HG02885 (cell line): ENCODE measurements around the gene OTULINL.

Experiments used
- ATAC-seq: cut with Tn5 transposase; IDR thresholded peaks from one replicate; pipeline ENCODE4 v1.9.1; 2021; ENCODE audit warnings: mild to moderate bottlenecking; ENCODE audit not compliant: unreplicated experiment, poor library complexity

The OTULINL gene

GRCh38 chr5:14574891-14575508, 6.6 kb upstream of the OTULINL start:
- no peak for ATAC-seq

GRCh38 chr5:14576206-14576605, 5.4 kb upstream of the OTULINL start:
- ATAC-seq = no peak

GRCh38 chr5:14577079-14577725, 4.4 kb upstream of the OTULINL start:
- ATAC-seq = no peak

GRCh38 chr5:14577971-14578370, 3.6 kb upstream of the OTULINL start:
- no peak for ATAC-seq

GRCh38 chr5:14579246-14579645, 2.3 kb upstream of the OTULINL start:
- ATAC-seq = no peak

- no peak for ATAC-seq
Measured at GRCh38 chr5:14579731-14580397, 1.7 kb upstream of the OTULINL start.

- no peak for ATAC-seq
Measured at GRCh38 chr5:14580398-14581034, 1.1 kb upstream of the OTULINL start.

GRCh38 chr5:14581891-14582796, 552 bp downstream of the OTULINL start:
- ATAC-seq = peak; percentile 63

- no peak for ATAC-seq
Measured at GRCh38 chr5:14582797-14583137, 1.2 kb downstream of the OTULINL start.

GRCh38 chr5:14584848-14585247, 3.3 kb downstream of the OTULINL start:
- no peak for ATAC-seq

- ATAC-seq = no peak
Measured at GRCh38 chr5:14587150-14587549, 5.6 kb downstream of the OTULINL start.

- peak; percentile 72 for ATAC-seq
Measured at GRCh38 chr5:14588145-14588544, 6.6 kb downstream of the OTULINL start.

- no peak for ATAC-seq
Measured at GRCh38 chr5:14588758-14589543, 7.4 kb downstream of the OTULINL start.

GRCh38 chr5:14590949-14591348, 9.4 kb downstream of the OTULINL start:
- ATAC-seq = no peak

- no peak for ATAC-seq
Measured at GRCh38 chr5:14591548-14591947, 10.0 kb downstream of the OTULINL start.

GRCh38 chr5:14593326-14594021, 11.9 kb downstream of the OTULINL start:
- ATAC-seq = no peak

- ATAC-seq = no peak
Measured at GRCh38 chr5:14594378-14595074, 12.9 kb downstream of the OTULINL start.

GRCh38 chr5:14595189-14595588, 13.6 kb downstream of the OTULINL start:
- ATAC-seq = peak; percentile 73
